ENCODE measurements around the gene NCOR2. TPM values are rescaled to one million over a fixed set of nuclear protein-coding genes. Genes with fewer than 3 reads are reported as not detected.

Gene NCOR2
- total and polyA plus RNA-seq, 10 of the 15 experiments (the other 5 are each of a cell fraction or from before 2014, with no cell fraction given), result 0.43 to 179 (median 14.9) TPM

DNA sequence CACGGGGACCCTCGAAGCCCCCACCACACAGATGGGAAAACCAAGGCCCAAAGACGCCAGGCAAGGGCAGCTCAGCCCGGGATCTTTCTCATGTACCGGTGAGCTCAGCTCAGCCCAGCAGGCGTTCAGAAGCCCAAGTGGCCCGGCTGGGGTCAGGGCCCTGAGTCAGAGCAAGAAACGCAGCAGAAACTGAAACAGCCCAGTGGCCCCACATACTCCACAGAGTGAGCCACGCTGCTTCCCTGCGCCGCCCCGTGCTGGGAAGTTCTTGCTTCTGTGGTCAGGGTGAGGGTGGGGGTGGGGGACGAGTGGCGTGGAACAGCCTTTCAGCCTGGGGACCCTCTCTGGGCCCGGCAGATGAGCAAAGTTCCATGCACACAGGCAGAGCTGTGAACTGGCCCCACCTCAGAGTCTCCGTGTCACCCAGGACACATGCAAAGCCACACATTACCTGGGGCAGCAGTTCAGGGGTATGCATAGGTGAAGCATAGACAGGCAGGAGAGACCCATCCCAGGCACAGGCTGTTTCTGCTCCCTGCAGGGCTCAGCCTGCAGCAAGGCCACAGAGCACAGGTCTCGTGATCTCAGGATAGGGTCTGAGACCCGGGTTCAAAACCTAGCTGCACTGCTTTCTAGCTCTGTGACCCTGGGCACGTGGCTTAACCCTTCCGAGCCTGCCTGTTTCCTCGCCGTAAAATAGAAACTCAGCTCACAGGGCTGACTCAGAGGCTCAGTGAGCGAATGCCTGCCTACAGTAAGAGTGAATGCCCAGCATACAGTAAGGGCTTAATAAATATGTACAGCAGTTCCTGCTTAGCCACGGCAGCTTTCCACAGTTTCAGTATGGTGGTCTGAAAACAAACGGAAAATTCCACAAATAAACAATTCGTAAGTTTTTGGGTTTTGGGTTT, 21.6 kb downstream of the NCOR2 start (continued):
- TF ChIP-seq, protein P1, sequence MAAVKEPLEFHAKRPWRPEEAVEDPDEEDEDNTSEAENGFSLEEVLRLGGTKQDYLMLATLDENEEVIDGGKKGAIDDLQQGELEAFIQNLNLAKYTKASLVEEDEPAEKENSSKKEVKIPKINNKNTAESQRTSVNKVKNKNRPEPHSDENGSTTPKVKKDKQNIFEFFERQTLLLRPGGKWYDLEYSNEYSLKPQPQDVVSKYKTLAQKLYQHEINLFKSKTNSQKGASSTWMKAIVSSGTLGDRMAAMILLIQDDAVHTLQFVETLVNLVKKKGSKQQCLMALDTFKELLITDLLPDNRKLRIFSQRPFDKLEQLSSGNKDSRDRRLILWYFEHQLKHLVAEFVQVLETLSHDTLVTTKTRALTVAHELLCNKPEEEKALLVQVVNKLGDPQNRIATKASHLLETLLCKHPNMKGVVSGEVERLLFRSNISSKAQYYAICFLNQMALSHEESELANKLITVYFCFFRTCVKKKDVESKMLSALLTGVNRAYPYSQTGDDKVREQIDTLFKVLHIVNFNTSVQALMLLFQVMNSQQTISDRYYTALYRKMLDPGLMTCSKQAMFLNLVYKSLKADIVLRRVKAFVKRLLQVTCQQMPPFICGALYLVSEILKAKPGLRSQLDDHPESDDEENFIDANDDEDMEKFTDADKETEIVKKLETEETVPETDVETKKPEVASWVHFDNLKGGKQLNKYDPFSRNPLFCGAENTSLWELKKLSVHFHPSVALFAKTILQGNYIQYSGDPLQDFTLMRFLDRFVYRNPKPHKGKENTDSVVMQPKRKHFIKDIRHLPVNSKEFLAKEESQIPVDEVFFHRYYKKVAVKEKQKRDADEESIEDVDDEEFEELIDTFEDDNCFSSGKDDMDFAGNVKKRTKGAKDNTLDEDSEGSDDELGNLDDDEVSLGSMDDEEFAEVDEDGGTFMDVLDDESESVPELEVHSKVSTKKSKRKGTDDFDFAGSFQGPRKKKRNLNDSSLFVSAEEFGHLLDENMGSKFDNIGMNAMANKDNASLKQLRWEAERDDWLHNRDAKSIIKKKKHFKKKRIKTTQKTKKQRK (IDR thresholded peaks at IDR 0.05; ENCODE audit: low read depth, low read length), result no peak
- TF ChIP-seq RFX5 (IDR thresholded peaks at IDR 0.05; ENCODE audit: low read depth, low read length) (no peak), PAX5 (IDR thresholded peaks at IDR 0.05; ENCODE audit: borderline replicate concordance, low read depth, low read length) (peak; percentile 83; the same call in 1 of the 2 replicates), MTA3 (IDR thresholded peaks at IDR 0.05; ENCODE audit: borderline replicate concordance, low read length) (0 out of 2 replicates have a peak, but pooled peaks have one; percentile 29), RBBP5 (conservative IDR thresholded peaks at IDR 0.05) (no peak), SMAD5 (IDR thresholded peaks at IDR 0.05; ENCODE audit: low read depth) (no peak), SPI1 (IDR thresholded peaks at IDR 0.05; ENCODE audit: borderline replicate concordance, insufficient read depth, low read depth, low read length) (peak; percentile 15; the same call in 1 of the 2 replicates), STAT1 (conservative IDR thresholded peaks at IDR 0.05) (no peak), POU2F2 (IDR thresholded peaks at IDR 0.05; ENCODE audit: borderline replicate concordance, low read depth, low read length) (peak; percentile 13; the same call in 2 of the 3 replicates), RUNX3 (IDR thresholded peaks at IDR 0.05; ENCODE audit: low read length) (peak; percentile 97), NFYB (IDR thresholded peaks at IDR 0.05; ENCODE audit: insufficient read depth, low read depth, low read length) (no peak), TAF1 (IDR thresholded peaks at IDR 0.05; ENCODE audit: borderline replicate concordance, low read depth, low read length) (no peak), YY1 (IDR thresholded peaks at IDR 0.05; ENCODE audit: low read depth, low read length) (0 out of 2 replicates have a peak, but pooled peaks have one; percentile 21)
- TF ChIP-seq, protein P2, sequence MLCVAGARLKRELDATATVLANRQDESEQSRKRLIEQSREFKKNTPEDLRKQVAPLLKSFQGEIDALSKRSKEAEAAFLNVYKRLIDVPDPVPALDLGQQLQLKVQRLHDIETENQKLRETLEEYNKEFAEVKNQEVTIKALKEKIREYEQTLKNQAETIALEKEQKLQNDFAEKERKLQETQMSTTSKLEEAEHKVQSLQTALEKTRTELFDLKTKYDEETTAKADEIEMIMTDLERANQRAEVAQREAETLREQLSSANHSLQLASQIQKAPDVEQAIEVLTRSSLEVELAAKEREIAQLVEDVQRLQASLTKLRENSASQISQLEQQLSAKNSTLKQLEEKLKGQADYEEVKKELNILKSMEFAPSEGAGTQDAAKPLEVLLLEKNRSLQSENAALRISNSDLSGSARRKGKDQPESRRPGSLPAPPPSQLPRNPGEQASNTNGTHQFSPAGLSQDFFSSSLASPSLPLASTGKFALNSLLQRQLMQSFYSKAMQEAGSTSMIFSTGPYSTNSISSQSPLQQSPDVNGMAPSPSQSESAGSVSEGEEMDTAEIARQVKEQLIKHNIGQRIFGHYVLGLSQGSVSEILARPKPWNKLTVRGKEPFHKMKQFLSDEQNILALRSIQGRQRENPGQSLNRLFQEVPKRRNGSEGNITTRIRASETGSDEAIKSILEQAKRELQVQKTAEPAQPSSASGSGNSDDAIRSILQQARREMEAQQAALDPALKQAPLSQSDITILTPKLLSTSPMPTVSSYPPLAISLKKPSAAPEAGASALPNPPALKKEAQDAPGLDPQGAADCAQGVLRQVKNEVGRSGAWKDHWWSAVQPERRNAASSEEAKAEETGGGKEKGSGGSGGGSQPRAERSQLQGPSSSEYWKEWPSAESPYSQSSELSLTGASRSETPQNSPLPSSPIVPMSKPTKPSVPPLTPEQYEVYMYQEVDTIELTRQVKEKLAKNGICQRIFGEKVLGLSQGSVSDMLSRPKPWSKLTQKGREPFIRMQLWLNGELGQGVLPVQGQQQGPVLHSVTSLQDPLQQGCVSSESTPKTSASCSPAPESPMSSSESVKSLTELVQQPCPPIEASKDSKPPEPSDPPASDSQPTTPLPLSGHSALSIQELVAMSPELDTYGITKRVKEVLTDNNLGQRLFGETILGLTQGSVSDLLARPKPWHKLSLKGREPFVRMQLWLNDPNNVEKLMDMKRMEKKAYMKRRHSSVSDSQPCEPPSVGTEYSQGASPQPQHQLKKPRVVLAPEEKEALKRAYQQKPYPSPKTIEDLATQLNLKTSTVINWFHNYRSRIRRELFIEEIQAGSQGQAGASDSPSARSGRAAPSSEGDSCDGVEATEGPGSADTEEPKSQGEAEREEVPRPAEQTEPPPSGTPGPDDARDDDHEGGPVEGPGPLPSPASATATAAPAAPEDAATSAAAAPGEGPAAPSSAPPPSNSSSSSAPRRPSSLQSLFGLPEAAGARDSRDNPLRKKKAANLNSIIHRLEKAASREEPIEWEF (IDR thresholded peaks at IDR 0.05; ENCODE audit: insufficient replicate concordance, low read depth, low read length), result no peak
- TF ChIP-seq, protein P3, sequence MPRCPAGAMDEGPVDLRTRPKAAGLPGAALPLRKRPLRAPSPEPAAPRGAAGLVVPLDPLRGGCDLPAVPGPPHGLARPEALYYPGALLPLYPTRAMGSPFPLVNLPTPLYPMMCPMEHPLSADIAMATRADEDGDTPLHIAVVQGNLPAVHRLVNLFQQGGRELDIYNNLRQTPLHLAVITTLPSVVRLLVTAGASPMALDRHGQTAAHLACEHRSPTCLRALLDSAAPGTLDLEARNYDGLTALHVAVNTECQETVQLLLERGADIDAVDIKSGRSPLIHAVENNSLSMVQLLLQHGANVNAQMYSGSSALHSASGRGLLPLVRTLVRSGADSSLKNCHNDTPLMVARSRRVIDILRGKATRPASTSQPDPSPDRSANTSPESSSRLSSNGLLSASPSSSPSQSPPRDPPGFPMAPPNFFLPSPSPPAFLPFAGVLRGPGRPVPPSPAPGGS (IDR thresholded peaks at IDR 0.05; ENCODE audit: borderline replicate concordance, insufficient read depth, low read depth, low read length, poor library complexity, severe bottlenecking), result peak; percentile 90
- TF ChIP-seq, protein P4, sequence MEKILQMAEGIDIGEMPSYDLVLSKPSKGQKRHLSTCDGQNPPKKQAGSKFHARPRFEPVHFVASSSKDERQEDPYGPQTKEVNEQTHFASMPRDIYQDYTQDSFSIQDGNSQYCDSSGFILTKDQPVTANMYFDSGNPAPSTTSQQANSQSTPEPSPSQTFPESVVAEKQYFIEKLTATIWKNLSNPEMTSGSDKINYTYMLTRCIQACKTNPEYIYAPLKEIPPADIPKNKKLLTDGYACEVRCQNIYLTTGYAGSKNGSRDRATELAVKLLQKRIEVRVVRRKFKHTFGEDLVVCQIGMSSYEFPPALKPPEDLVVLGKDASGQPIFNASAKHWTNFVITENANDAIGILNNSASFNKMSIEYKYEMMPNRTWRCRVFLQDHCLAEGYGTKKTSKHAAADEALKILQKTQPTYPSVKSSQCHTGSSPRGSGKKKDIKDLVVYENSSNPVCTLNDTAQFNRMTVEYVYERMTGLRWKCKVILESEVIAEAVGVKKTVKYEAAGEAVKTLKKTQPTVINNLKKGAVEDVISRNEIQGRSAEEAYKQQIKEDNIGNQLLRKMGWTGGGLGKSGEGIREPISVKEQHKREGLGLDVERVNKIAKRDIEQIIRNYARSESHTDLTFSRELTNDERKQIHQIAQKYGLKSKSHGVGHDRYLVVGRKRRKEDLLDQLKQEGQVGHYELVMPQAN (conservative IDR thresholded peaks at IDR 0.05), result no peak
